Activated CD8-positive, alpha-beta memory T cell treated with anti-CD3 and anti-CD28 coated beads, Interleukin-2, amount 50 U/mL, for 1 hour (primary cell): ENCODE measurements around the gene GABBR1.

Experiments used
- DNase-seq: peaks from one replicate; pipeline ENCODE4 v3.0.0-alpha.2; 2020; ENCODE audit errors: extremely low read depth

Gene GABBR1

GRCh38 chr6:29653452-29654038 is 20.6 kb upstream of the GABBR1 start:
- no peak for DNase-seq

- no peak for DNase-seq
These were observed 19.2 kb upstream of the GABBR1 start for GRCh38 chr6:29652198-29652584.

GRCh38 chr6:29651413-29652197 is 18.6 kb upstream of the GABBR1 start:
- no peak for DNase-seq

DNA sequence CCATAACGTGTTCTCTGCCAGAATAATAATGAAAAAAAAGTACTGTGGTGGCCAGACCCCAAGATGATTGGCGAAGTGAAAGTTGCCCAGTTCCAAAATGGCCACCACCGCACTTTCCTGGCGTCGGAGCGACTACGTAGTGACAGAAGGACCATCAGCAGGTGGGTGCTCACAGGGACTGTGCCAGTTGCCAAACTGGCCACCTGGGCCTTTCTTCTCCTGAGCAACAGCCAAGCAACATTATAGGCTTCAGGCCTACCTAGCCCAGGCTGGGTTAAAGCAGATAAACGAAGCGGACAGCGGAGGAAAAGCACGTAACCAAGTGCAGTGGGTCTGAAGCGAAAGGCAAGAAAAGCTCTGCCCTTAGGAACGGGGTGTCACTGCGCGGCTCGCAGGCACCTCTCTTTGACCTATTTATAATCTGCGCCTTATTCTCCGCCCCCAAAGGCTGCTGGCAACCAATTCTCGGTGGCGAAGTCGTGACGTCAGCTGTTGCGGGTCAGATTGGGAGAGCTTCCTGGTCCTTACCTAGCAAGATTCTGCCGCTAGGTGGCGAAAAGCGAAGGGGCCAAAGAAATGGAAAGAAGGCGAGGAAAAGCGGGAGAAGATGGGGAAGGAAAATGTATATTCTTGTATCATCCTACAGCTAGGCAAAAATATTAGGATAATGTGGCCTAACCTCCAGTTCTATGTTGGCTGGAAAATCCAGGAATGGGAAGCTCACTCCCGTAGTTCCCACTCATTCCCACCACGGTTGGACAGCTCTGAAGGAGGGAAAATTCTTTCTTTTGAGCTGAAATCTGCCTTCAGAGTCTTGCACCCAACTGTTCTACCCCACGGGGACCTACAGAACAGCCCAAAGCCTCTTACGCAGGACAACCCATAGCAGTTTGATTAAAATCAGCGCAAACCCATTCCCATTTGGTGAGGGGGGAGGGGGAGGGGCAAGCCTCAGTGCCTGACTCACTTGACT is 17.0 kb upstream of the GABBR1 start:
- DNase-seq: peak; percentile 91

- DNase-seq: no peak
These were observed 15.1 kb upstream of the GABBR1 start for GRCh38 chr6:29647927-29648642.

DNA sequence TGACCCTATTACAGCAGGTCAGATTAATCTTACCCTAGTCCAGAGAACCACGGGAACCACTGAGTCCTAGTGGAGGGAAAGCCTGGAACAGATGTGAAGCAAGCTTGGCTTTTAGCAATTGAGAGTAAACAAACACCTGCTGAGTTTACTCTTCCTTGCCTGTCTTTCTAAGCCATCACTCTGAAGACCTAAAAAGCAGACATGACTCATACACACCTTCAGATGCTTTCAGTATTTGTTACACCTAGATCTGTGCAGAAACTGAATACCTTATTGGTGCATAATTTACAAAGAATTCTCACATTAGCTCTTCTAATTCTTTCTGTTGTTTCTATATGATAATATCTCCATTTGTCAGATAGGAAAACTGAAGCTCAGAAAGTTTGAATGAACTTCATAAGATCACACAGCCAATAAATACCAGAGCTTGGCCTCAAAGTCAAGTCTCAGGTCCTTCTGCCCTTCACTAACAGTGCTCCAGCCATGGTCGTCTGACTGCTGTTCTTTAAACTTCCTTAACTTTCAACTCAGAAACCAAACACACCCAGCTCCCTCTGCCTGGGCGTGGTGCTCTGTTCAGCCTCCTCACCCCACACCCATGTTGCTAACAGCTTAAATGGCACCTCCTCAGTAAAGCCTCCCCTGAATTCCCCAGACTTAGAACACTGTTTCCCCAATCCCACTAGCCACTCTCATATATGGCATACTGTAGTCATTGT is 8.6 kb upstream of the GABBR1 start:
- no peak for DNase-seq

DNA sequence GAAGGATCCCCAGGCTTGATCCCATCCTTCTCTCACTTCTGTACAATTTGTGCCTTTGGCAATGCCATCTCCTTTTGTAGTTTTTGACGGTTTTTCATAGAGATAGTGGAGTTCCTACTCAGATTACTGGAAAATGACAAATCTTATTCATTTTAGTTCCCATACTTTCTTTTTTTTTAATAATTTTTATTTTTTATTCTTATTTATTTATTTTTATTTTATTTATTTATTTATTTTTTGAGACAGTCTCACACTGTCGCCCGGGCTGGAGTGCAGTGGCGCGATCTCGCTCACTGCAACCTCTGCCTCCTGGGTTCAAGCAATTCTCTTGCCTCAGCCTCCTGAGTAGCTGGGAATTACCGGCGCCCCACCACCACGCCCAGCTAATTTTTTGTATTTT is 4.3 kb upstream of the GABBR1 start:
- DNase-seq: no peak

GRCh38 chr6:29633534-29633905 is 537 bp upstream of the GABBR1 start:
- no peak for DNase-seq

- DNase-seq: no peak
These were observed 887 bp downstream of the GABBR1 start for GRCh38 chr6:29631860-29632731.

GRCh38 chr6:29631209-29631810 is 1.7 kb downstream of the GABBR1 start:
- DNase-seq: no peak

DNA sequence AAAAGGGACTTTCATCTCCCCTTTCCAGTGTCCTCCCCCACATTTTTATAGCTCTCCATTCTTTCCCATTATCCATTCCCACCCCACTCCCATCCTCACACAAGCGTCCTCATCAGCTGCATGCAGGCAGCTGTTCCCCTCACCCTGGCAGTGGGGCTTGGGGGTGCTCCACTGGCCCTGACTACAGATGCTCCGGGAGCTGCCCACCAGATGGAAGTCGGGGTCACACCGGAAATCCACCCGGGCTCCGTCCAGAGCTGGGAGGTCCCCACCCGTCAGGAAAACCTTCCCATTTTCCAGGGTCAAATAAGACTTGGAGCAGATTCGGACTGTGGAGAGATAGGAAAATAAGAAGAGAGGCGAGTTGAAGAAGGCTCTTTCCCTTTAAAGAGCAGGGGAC is 2.7 kb downstream of the GABBR1 start:
- no peak for DNase-seq

DNA sequence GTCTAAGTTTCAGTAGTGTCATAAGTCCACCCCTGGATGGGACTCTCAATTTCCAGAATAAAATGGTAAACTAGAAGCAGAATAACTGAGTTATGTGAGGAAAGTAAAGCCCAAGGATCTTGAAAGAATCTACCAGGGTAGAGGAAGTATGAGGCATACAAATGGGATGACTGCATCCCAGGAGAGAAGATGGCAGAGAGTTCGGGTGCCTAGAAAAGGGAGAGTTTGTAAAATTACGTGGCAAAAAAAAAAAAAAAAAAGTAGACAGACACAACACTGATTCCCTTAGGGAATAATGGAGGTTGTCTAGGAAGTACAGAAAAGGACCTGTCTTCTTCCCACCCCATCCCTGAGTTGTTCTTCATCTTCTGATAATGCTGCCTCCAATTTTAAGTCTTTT is 3.4 kb downstream of the GABBR1 start:
- no peak for DNase-seq

DNA sequence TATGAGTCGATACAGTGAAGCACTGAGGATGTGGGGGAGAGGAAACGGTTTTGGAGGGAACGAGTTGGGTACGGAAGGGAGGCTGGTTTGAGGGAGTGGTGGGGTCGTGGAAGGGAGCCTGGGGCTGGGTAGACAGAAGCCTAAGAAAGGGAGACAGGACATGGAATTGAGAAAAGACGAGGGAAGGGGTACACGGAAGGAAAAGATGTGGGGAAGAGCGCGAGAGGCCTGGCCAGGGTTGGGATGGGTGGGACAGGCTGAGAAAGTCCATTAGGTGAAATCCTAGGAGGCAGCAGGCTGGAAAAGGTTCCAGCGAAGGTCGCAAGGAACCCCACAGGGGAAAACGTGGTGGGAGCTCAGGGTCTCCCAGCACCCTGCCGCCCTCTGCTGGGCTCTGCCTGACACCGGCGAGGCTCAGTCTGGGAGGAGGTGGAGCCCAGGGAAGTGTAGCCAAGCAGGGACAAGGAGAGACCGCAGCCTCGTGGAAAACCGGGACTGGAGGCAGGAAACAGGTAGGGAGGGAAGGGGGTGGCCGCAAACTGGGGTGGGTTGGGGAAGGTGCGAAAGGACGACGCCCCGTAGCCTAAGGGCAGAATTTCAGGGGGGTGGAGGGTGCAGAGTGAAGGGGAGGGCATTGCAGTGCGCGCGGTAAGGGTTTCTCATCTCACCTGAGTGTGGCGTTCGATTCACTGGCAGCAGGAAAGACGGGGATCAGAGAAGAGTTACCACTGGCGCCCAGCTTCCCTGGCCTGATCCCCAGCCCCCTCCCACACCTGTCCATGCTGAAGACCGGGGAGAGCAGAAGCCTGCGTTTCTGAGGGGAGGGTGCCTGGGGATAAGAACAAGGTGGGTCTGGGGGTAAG is 4.3 kb downstream of the GABBR1 start:
- DNase-seq: no peak

GRCh38 chr6:29627755-29628418 is 5.1 kb downstream of the GABBR1 start:
- no peak for DNase-seq

DNA sequence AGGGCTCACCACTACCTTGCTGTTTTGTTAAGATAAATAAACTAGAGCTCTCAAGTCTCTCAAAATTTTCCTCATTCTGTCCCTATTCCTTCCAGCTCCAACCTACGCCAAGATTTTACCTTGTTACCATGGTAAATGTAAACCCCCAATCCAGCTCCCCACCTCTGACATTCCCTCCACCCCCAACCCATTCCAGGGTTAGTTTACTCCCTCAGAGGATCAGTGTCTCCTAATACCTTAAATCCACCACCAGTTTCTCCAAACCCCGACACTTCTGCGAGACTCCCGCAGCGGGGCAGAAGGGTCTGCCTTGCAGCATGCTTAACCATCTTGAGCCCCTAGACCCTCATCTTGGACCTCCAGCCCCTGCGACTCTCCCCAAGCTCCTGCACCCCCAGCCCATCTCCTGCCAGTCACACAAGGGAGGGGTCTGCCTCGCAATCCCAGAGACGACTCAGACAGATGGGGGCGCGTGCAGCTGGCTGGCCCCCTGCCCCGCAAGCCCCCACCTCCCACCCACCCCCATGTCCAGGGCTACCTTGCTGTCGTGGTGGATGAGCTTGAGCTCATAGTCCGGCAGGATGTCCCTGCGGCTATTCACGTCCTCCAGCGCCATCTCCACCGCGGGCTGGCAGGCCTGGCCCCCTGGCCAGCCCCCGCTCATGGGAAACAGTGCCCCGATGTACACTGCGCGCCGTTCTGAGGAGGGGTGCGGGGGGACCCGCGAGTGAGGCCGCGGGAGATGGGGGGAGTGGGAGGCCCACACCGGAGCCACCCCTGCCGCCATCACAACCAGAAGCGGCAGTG is 5.8 kb downstream of the GABBR1 start:
- no peak for DNase-seq

DNA sequence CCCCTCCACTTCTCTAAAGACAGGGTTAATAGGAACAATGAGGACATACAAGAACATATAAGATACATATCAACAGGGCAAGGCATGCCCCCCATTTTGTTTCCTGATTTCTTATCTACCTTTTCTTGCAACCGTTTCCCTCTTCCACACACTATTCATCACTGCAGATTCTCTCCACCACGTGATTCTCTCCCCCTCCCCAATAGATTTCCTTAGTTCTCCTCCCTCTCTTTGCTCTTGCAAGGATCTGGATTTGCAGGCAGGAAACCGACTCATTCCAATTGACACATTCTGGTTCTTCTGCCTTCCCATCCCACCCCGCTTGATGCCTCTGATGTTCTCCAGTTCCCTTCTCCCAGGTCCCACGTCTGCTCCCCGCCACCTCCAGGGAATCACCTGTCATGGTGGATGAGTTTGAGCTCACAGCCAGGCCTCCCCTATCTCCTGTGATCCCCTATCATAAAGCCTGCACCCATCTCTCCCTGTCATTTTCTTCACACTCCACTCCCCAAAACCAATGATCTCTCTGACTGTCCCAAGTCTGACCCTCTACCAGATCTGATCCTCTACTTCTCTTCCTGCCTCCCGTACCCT is 7.5 kb downstream of the GABBR1 start:
- no peak for DNase-seq

DNA sequence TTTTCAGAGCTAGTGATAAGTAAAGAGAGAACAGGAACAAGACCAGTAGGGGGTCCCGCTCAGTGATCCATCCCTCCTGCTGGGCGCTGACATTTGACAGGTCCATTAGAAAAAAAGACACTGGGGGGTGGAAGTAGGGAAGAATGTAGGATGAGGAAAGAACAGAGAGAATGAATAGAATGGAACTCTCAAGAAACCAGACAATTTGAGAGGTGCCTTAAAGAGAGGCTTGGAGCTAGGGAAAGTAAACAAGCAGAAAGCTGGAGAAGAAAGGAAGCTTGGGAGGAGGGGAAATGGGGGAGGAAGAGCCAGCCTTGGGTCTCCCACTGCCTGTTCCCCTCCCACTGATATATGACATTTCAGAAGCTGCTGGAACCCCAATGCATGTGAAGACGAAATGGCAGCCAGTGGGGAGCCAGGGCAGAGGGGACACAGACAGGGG is 8.4 kb downstream of the GABBR1 start:
- DNase-seq: no peak
